Uterus (tissue), 2 donors: ENCODE data around the gene NUP50.

Experiments
- POLR2A ChIP-seq, 2 donors: fragments of 450-650 bp; IDR thresholded peaks; one replicate each; pipeline ENCODE4 v1.6.1; 2016; ENCODE audit warnings: antibody characterized with exemption in 2 of 2, mild to moderate bottlenecking in 1 of 2, moderate library complexity in 1 of 2
- TF ChIP-seq, protein P1 (sequence below), 4 experiments: fragments of 200-600 bp in 2 of 4; fragments of 450-650 bp in 2 of 4; sonication (generic) in 2 of 4; IDR thresholded peaks; one replicate each; pipeline ENCODE4 v1.5.1; 2016 to 2019; ENCODE audit warnings: antibody characterized with exemption in 4 of 4, mild to moderate bottlenecking in 2 of 4, moderate library complexity in 1 of 4

DNA sequence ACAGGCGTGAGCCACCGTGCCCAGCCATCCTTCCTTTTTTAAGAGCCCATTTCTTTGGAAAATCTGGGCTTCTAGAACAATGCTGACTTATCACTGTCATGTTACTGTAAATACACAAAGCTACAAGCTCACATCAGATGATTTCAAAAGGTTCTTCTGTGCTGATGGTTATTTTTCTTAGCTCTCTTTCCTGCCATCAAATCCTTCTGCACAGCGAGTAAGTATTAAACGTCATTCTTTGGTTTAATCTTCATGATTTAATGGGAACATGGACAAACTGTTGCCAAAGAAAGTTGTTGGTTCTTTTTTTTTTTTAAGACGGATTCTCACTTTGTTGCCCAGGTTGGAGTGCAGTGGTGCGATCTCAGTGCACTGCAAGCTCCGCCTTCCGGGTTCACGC lies 43.3 kb upstream of the NUP50 start:
- TF ChIP-seq, protein P1, sequence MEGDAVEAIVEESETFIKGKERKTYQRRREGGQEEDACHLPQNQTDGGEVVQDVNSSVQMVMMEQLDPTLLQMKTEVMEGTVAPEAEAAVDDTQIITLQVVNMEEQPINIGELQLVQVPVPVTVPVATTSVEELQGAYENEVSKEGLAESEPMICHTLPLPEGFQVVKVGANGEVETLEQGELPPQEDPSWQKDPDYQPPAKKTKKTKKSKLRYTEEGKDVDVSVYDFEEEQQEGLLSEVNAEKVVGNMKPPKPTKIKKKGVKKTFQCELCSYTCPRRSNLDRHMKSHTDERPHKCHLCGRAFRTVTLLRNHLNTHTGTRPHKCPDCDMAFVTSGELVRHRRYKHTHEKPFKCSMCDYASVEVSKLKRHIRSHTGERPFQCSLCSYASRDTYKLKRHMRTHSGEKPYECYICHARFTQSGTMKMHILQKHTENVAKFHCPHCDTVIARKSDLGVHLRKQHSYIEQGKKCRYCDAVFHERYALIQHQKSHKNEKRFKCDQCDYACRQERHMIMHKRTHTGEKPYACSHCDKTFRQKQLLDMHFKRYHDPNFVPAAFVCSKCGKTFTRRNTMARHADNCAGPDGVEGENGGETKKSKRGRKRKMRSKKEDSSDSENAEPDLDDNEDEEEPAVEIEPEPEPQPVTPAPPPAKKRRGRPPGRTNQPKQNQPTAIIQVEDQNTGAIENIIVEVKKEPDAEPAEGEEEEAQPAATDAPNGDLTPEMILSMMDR (IDR thresholded peaks at IDR 0.05) = no peak
- no peak for TF ChIP-seq POLR2A (IDR thresholded peaks at IDR 0.05)
